ENCODE measurements around the gene SLC30A4. TPM values are rescaled to one million over a fixed set of nuclear protein-coding genes. Genes with fewer than 3 reads are reported as not detected.

The SLC30A4 gene
- polyA plus RNA-seq, 1 donor (not counting 4 experiments of a cell fraction or from before 2014, with no cell fraction given), result 3.3 TPM

GRCh38 chr15:45539680-45540079 is 17.1 kb upstream of the SLC30A4 start:
- Histone ChIP-seq H3K27ac (ENCODE audit: control insufficient read depth, insufficient read depth, low read length) (no peak overlapping the region), H3K9ac (ENCODE audit: control insufficient read depth, extremely low read depth, insufficient read depth, low read length) (no peak overlapping the region), H3K9me1 (ENCODE audit: control insufficient read depth, extremely low read depth, insufficient read depth, low read length) (no peaks in the 10 kb centered on the region), H3K4me2 (ENCODE audit: control insufficient read depth, extremely low read depth, insufficient read depth, low read depth, low read length) (no peak overlapping the region), H4K20me1 (ENCODE audit: control insufficient read depth, extremely low read depth, insufficient read depth, low read length) (no peaks in the 10 kb centered on the region), H3K36me3 (ENCODE audit: control insufficient read depth in 2 of 2, extremely low read depth in 1 of 2, insufficient read depth in 2 of 2, low read length in 2 of 2) (no peaks in the 10 kb centered on the region), H2AFZ (ENCODE audit: control insufficient read depth, low read length) (no peak overlapping the region), H3K79me2 (ENCODE audit: control insufficient read depth, insufficient read depth, low read length) (no peaks in the 10 kb centered on the region), H3K4me3 (ENCODE audit: control insufficient read depth in 2 of 3, extremely low read depth in 1 of 3, insufficient read depth in 2 of 3, low read depth in 1 of 3, low read length in 3 of 3) (no peak overlapping the region), H3K9me3 (ENCODE audit: control insufficient read depth, low read depth, low read length) (no peaks in the 10 kb centered on the region), H3K4me1 (ENCODE audit: control insufficient read depth, extremely low read depth, insufficient read depth, low read length) (no peaks in the 10 kb centered on the region), H3K27me3 (ENCODE audit: control insufficient read depth, extremely low read depth, insufficient read depth, low read length) (no peaks in the 10 kb centered on the region)
- dilution Hi-C loops (cut with MboI; ENCODE audit: extremely low pct_ligation_motif_present, low sequenced_read_pairs), result no loop called here
- TF ChIP-seq CTCF (optimal IDR thresholded peaks at IDR 0.05 in 1 of 3, IDR thresholded peaks at IDR 0.05 in 1 of 3, conservative IDR thresholded peaks at IDR 0.05 in 1 of 3; ENCODE audit: extremely low read depth in 1 of 3, insufficient read depth in 2 of 3, low read length in 3 of 3), result no peak
- no peak for TF ChIP-seq EZH2 (IDR thresholded peaks at IDR 0.05; ENCODE audit: low read length)
- DNase-seq (ENCODE audit: low read depth, low spot score) (no peak), FAIRE-seq (no peak)

GRCh38 chr15:45536934-45537333 is 14.4 kb upstream of the SLC30A4 start:
- H3K4me2 ChIP-seq (ENCODE audit: control insufficient read depth, extremely low read depth, insufficient read depth, low read depth, low read length), result no peak overlapping the region
- no peak for DNase-seq (ENCODE audit: low read depth, low spot score)
- H3K79me2 ChIP-seq (ENCODE audit: control insufficient read depth, insufficient read depth, low read length), result no peaks in the 10 kb centered on the region
- H3K27ac ChIP-seq (ENCODE audit: control insufficient read depth, insufficient read depth, low read length), result no peak overlapping the region
- no peaks in the 10 kb centered on the region for H3K9me1 ChIP-seq (ENCODE audit: control insufficient read depth, extremely low read depth, insufficient read depth, low read length)
- H3K27me3 ChIP-seq (ENCODE audit: control insufficient read depth, extremely low read depth, insufficient read depth, low read length), result no peaks in the 10 kb centered on the region
- no peaks in the 10 kb centered on the region for H4K20me1 ChIP-seq (ENCODE audit: control insufficient read depth, extremely low read depth, insufficient read depth, low read length)
- H3K9me3 ChIP-seq (ENCODE audit: control insufficient read depth, low read depth, low read length), result no peaks in the 10 kb centered on the region
- FAIRE-seq, result no peak
- no peaks in the 10 kb centered on the region for H3K4me1 ChIP-seq (ENCODE audit: control insufficient read depth, extremely low read depth, insufficient read depth, low read length)
- no peak overlapping the region for H3K9ac ChIP-seq (ENCODE audit: control insufficient read depth, extremely low read depth, insufficient read depth, low read length)
- H3K4me3 ChIP-seq (ENCODE audit: control insufficient read depth in 2 of 3, extremely low read depth in 1 of 3, insufficient read depth in 2 of 3, low read depth in 1 of 3, low read length in 3 of 3), result no peak overlapping the region
- dilution Hi-C loops (cut with MboI; ENCODE audit: extremely low pct_ligation_motif_present, low sequenced_read_pairs), result no loop called here
- TF ChIP-seq CTCF (optimal IDR thresholded peaks at IDR 0.05 in 1 of 3, IDR thresholded peaks at IDR 0.05 in 1 of 3, conservative IDR thresholded peaks at IDR 0.05 in 1 of 3; ENCODE audit: extremely low read depth in 1 of 3, insufficient read depth in 2 of 3, low read length in 3 of 3), result no peak
- TF ChIP-seq EZH2 (IDR thresholded peaks at IDR 0.05; ENCODE audit: low read length), result no peak
- no peak overlapping the region for H2AFZ ChIP-seq (ENCODE audit: control insufficient read depth, low read length)
- H3K36me3 ChIP-seq (ENCODE audit: control insufficient read depth in 2 of 2, extremely low read depth in 1 of 2, insufficient read depth in 2 of 2, low read length in 2 of 2), result no peaks in the 10 kb centered on the region
